ENCODE data around the gene ITPRID2.
"Not testable (repeated sequence)": the region's sequence is repeated elsewhere in the genome, so short reads cannot be mapped to it uniquely, and the experiment has no call there.

The ITPRID2 gene

GRCh38 chr2:181918188-181918587 lies 26.7 kb downstream of the ITPRID2 start:
- no peak for DNase-seq

- no peak for DNase-seq
Measured at GRCh38 chr2:181923121-181923520, 31.6 kb downstream of the ITPRID2 start.

- DNase-seq = no peak
Measured at GRCh38 chr2:181924336-181924735, 32.8 kb downstream of the ITPRID2 start.

GRCh38 chr2:181934694-181935093 lies 43.2 kb downstream of the ITPRID2 start:
- DNase-seq = no peak

- no peak for DNase-seq
Measured at GRCh38 chr2:181937473-181937872, 45.9 kb downstream of the ITPRID2 start.

- DNase-seq = no peak
Measured at GRCh38 chr2:181943411-181944124, 52.0 kb downstream of the ITPRID2 start.

GRCh38 chr2:181944164-181944913 lies 52.8 kb downstream of the ITPRID2 start:
- DNase-seq = no peak

- no peak for DNase-seq
Measured at GRCh38 chr2:181944914-181945291, 53.4 kb downstream of the ITPRID2 start.

- DNase-seq = no peak
Measured at GRCh38 chr2:181946444-181947127, 55.1 kb downstream of the ITPRID2 start.

GRCh38 chr2:181947273-181947672 lies 55.7 kb downstream of the ITPRID2 start:
- no peak for DNase-seq

- no peak for DNase-seq
Measured at GRCh38 chr2:181948227-181948626, 56.7 kb downstream of the ITPRID2 start.

GRCh38 chr2:181949047-181949446 lies 57.5 kb downstream of the ITPRID2 start:
- no peak for DNase-seq

- DNase-seq = no peak
Measured at GRCh38 chr2:181952404-181953226, 61.1 kb downstream of the ITPRID2 start.

- DNase-seq = peak; percentile 60
Measured at GRCh38 chr2:181953881-181954537, 62.5 kb downstream of the ITPRID2 start.

- DNase-seq = no peak
Measured at GRCh38 chr2:181954538-181954883, 63.0 kb downstream of the ITPRID2 start.

GRCh38 chr2:181955010-181955409 lies 63.5 kb downstream of the ITPRID2 start:
- no peak for DNase-seq

GRCh38 chr2:181955866-181956265 lies 64.3 kb downstream of the ITPRID2 start:
- not testable (repeated sequence) for DNase-seq

GRCh38 chr2:181957668-181958067 lies 66.1 kb downstream of the ITPRID2 start:
- DNase-seq = no peak

GRCh38 chr2:181958726-181959125 lies 67.2 kb downstream of the ITPRID2 start:
- no peak for DNase-seq

GRCh38 chr2:181959508-181959907 lies 68.0 kb downstream of the ITPRID2 start:
- DNase-seq = no peak

- DNase-seq = not testable (repeated sequence)
Measured at GRCh38 chr2:181961167-181961566, 69.6 kb downstream of the ITPRID2 start.

- DNase-seq = no peak
Measured at GRCh38 chr2:181962142-181962541, 70.6 kb downstream of the ITPRID2 start.

All from activated CD8-positive, alpha-beta memory T cell treated with anti-CD3 and anti-CD28 coated beads, Interleukin-2, amount 50 U/mL, for 4 hours (primary cell).